Measurements from ENCODE around the gene IWS1. TPM values are rescaled to one million over a fixed set of nuclear protein-coding genes. Genes with fewer than 3 reads are reported as not detected.

Gene IWS1
- total and polyA plus RNA-seq, 9 of the 15 experiments (the other 6 are each of a cell fraction or from before 2014, with no cell fraction given), result 20.8 to 67.2 (median 46.6) TPM

DNA sequence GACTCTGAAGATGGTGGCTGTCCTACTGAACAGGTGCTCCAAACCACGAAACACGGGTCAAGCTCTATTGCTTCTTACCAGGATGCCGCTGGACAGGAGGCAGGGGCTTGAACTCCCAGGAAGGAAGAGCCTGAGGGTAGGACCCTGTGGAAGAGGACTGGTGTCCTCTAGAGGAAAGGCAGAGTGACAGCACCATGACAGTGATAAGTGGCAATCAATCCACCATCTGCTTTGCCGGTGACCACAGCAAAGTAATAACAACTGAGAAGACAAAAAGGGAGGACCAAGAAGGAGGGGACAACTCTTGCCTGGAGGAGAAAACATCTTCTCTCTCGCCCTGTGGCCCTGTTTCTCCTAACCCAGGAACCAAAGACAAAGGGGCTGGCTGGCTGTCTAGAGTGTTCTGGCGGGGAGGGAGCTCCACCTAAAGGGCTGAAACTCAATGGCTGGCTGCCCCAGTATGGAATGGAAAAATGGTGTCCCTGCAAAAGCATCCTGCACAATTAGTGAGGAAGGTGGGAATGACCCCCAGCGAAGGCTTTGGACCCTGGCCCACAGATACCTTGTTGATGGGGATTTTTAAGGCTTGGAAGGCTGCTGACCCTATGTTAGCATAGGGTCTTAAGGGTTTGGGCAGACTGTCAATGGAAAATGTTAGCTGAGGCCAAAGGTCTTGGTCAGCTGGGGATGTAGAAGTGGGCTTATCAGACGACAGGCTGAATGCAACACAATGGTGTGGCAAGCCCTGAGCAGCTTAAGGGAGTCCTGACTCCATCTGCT, 72.7 kb downstream of the IWS1 start:
- intact Hi-C loops (cut with micrococcal nuclease), result loop anchor here (1.0 kb wide), 3 partner anchors 98 to 256 kb away; no protein-coding TSS in a partner anchor
- H3K9ac ChIP-seq (ENCODE audit: insufficient read depth in 1 of 2, low read depth in 2 of 2, low read length in 2 of 2), result no peak overlapping the region
- no peaks in the 10 kb centered on the region for H3K36me3 ChIP-seq (ENCODE audit: control insufficient read depth, insufficient read depth, low read length)
- no TSS peak for BruUV-seq (replicated peaks)
- no peak overlapping the region for H2AFZ ChIP-seq (ENCODE audit: low read depth, low read length)
- WGBS (ENCODE audit: insufficient coverage, low coverage, missing lambda C conversion rate), result 14% methylated on average over 8 of the region's 8 CpGs
- no peaks in the 10 kb centered on the region for H3K9me3 ChIP-seq (replicated peaks; ENCODE audit: control insufficient read depth, insufficient read depth, low read depth, low read length)
- peak; percentile 90 for FAIRE-seq
- CTCF ChIA-PET (ENCODE audit: low intra/inter-chr PET ratio), result interaction anchor here (0.5 to 3.3 kb wide), 3 partner anchors 93 to 255 kb away, joined by 3 to 27 read pairs (median 15); no protein-coding TSS in a partner anchor
- H3K4me1 ChIP-seq (replicated peaks in 1 of 2; ENCODE audit: control insufficient read depth in 2 of 2, insufficient read depth in 2 of 2, low read length in 2 of 2), result no peaks in the 10 kb centered on the region; a peak in 1 of 5 replicates
- H3K79me2 ChIP-seq (ENCODE audit: control insufficient read depth, insufficient read depth, low read length), result no peaks in the 10 kb centered on the region
- peak; percentile 98 for ATAC-seq
- no peaks in the 10 kb centered on the region for H4K20me1 ChIP-seq (replicated peaks; ENCODE audit: control insufficient read depth, insufficient read depth, low read length)
- POLR2A ChIA-PET, result interaction anchor here (1.0 kb wide), 2 partner anchors 9 to 11 kb away, joined by 3 read pairs; no protein-coding TSS in a partner anchor
- peak overlapping the region; percentile 63 for H3K4me2 ChIP-seq (ENCODE audit: insufficient read depth, low read length)
- DNase-seq (ENCODE audit: extremely low read depth in 1 of 4, low spot score in 3 of 4), result peak; percentile 66 to 74 (median 70)
- H3K27ac ChIP-seq (ENCODE audit: extremely low read depth, low read depth, low read length), result no peak overlapping the region
- no peaks in the 10 kb centered on the region for H3K9me1 ChIP-seq (ENCODE audit: control insufficient read depth, insufficient read depth, low read length)
- H3K27me3 ChIP-seq (ENCODE audit: control insufficient read depth in 2 of 2, insufficient read depth in 2 of 2, low read length in 2 of 2), result peaks cover 0 to 14% of the 10 kb centered on the region in 2 experiments; a peak in 2 of 5 replicates
- in situ Hi-C loops (cut with MboI), result loop anchor here (10.0 kb wide), 1 partner anchor 249 kb away; no protein-coding TSS in a partner anchor
- H3K4me3 ChIP-seq, result no peak overlapping the region
- TF ChIP-seq SAP30 (IDR thresholded peaks at IDR 0.05; ENCODE audit: borderline replicate concordance, insufficient read depth, low read depth, low read length, poor library complexity, severe bottlenecking) (no peak), REST (IDR thresholded peaks at IDR 0.05; ENCODE audit: borderline replicate concordance) (peak; percentile 70), REST (CRISPR knock-in tag; IDR thresholded peaks at IDR 0.05; ENCODE audit: low read depth) (no peak), MEIS2 (IDR thresholded peaks at IDR 0.05; ENCODE audit: partially characterized antibody) (peak; percentile 79), STAT5A (IDR thresholded peaks at IDR 0.05; ENCODE audit: borderline replicate concordance, low read length) (no peak), GATA2 (CRISPR knock-in tag; IDR thresholded peaks at IDR 0.05) (peak; percentile 74; the same call in 1 of the 2 replicates), ZC3H4 (CRISPR knock-in tag; IDR thresholded peaks at IDR 0.05; ENCODE audit: borderline replicate concordance) (no peak)
- TF ChIP-seq, protein P1, sequence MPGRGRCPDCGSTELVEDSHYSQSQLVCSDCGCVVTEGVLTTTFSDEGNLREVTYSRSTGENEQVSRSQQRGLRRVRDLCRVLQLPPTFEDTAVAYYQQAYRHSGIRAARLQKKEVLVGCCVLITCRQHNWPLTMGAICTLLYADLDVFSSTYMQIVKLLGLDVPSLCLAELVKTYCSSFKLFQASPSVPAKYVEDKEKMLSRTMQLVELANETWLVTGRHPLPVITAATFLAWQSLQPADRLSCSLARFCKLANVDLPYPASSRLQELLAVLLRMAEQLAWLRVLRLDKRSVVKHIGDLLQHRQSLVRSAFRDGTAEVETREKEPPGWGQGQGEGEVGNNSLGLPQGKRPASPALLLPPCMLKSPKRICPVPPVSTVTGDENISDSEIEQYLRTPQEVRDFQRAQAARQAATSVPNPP (IDR thresholded peaks at IDR 0.05; ENCODE audit: borderline replicate concordance, insufficient read depth, insufficient read length), result no peak
